CD8-positive, alpha-beta memory T cell (primary cell): ENCODE results near the gene MCL1. TPM values are rescaled to one million over a fixed set of nuclear protein-coding genes. Genes with fewer than 3 reads are reported as not detected.

Source experiments
- CTCF ChIA-PET: fragments of 350-600 bp; sonication (Branson Sonifier 250); formaldehyde crosslinking; loops from one replicate; lab custom pipeline; 2021; ENCODE audit warnings: antibody characterized with exemption; lab: Charles Lee
- POLR2A ChIA-PET: fragments of 350-600 bp; sonication (Branson Sonifier 250); formaldehyde crosslinking; loops from one replicate; lab custom pipeline; 2021; ENCODE audit warnings: antibody characterized with exemption; lab: Charles Lee
- DNase-seq, 5 donors: peaks; one replicate each; pipeline versions ENCODE4 v3.0.0 to v3.0.0-alpha.2; 2020 to 2022; ENCODE audit warnings: mixed read lengths in 1 of 5
- H3K27ac ChIP-seq: one replicate; pipeline ENCODE4 v1.7.0; 2013; ENCODE audit warnings: low read depth, mild to moderate bottlenecking, low read length, moderate library complexity
- H3K27me3 ChIP-seq: 2 replicates; pipeline ENCODE4 v1.7.0; 2013; ENCODE audit warnings: low read length, mild to moderate bottlenecking; ENCODE audit not compliant: insufficient read depth, poor library complexity, severe bottlenecking
- H3K36me3 ChIP-seq: 2 replicates; pipeline ENCODE4 v1.7.0; 2013; ENCODE audit warnings: mild to moderate bottlenecking, low read length, moderate library complexity; ENCODE audit not compliant: insufficient read depth
- H3K4me1 ChIP-seq: 2 replicates; pipeline ENCODE4 v1.7.0; 2013; ENCODE audit warnings: mild to moderate bottlenecking, low read length, moderate library complexity; ENCODE audit not compliant: insufficient read depth
- H3K4me3 ChIP-seq: 2 replicates; pipeline ENCODE4 v1.7.0; 2013; ENCODE audit warnings: mild to moderate bottlenecking, low read length
- H3K9me3 ChIP-seq: 2 replicates; pipeline ENCODE4 v1.7.0; 2013; ENCODE audit warnings: mild to moderate bottlenecking, low read length
- H3K27ac Mint-ChIP-seq, 8 donors: one replicate each; pipeline ENCODE4 v1.8.0; 2020 to 2021; ENCODE audit warnings: mixed read lengths in 8 of 8, mild to moderate bottlenecking in 6 of 8, inconsistent platforms in 3 of 8, moderate library complexity in 3 of 8
- H3K27me3 Mint-ChIP-seq, 2 donors: one replicate each; pipeline ENCODE4 v1.8.0; 2020 to 2021; ENCODE audit warnings: mixed read lengths in 2 of 2, mild to moderate bottlenecking in 1 of 2, moderate library complexity in 1 of 2
- H3K36me3 Mint-ChIP-seq, 3 donors: one replicate each; pipeline ENCODE4 v1.8.0; 2020 to 2021; ENCODE audit warnings: mixed read lengths in 3 of 3, inconsistent platforms in 1 of 3, mild to moderate bottlenecking in 1 of 3
- H3K4me1 Mint-ChIP-seq, 3 donors: one replicate each; pipeline ENCODE4 v1.8.0; 2020 to 2021; ENCODE audit warnings: mixed read lengths in 3 of 3, inconsistent platforms in 1 of 3, mild to moderate bottlenecking in 1 of 3
- H3K4me3 Mint-ChIP-seq, 7 donors: one replicate each; pipeline ENCODE4 v1.8.0; 2020 to 2021; ENCODE audit warnings: mixed read lengths in 7 of 7, mild to moderate bottlenecking in 6 of 7, moderate library complexity in 4 of 7, inconsistent platforms in 2 of 7
- H3K9me3 Mint-ChIP-seq, 5 donors: one replicate each; pipeline ENCODE4 v1.8.0; 2020 to 2022; ENCODE audit warnings: mixed read lengths in 5 of 5, mild to moderate bottlenecking in 3 of 5, moderate library complexity in 2 of 5, inconsistent platforms in 1 of 5
- polyA plus RNA-seq: library from polyadenylated mRNA; unstranded; fragments of 300-500 nt; fragmentation: Illumina TruSeq; gene quantifications from one replicate; pipeline ENCODE4 v1.2.3, GENCODE V29; 2021
- total RNA-seq, 2 experiments: library from RNA; stranded (reverse); gene quantifications; one replicate each; pipeline ENCODE4 v1.2.3, GENCODE V29; 2021

Gene MCL1
- total and polyA plus RNA-seq, 3 experiments from 2014 or later = 168 to 216 (median 211) TPM

GRCh38 chr1:150559656-150560010, 19.8 kb downstream of the MCL1 start:
- no peak overlapping the region for H3K4me3 ChIP-seq
- no peaks in the 10 kb centered on the region for H3K36me3 ChIP-seq
- H3K27me3 ChIP-seq = no peaks in the 10 kb centered on the region
- POLR2A ChIA-PET = interaction anchor here (3.1 to 11.0 kb wide), 4 partner anchors 10 to 70 kb away, joined by 15 to 486 read pairs (median 46); partner anchors contain the start of genes ADAMTSL4, ENSA and MCL1
- no peaks in the 10 kb centered on the region for H3K9me3 ChIP-seq
- Mint-ChIP-seq H3K9me3 (no peaks in the 10 kb centered on the region), H3K27me3 (peaks cover 0 to 3% of the 10 kb centered on the region in 2 donors), H3K27ac (peak overlapping the region in 5 of 8 donors; percentile 96 to 99 (median 98)), H3K4me3 (peak overlapping the region in 4 of 7 donors; percentile 85 to 97 (median 96)), H3K4me1 (peaks cover 43 to 53% (median 44%) of the 10 kb centered on the region in 3 donors), H3K36me3 (peaks cover 0 to 14% (median 4%) of the 10 kb centered on the region in 3 donors)
- no peak for DNase-seq
- H3K4me1 ChIP-seq = peaks cover 41% of the 10 kb centered on the region
- CTCF ChIA-PET = interaction anchor here (0.6 to 9.1 kb wide), 18 partner anchors 9 to 446 kb away, joined by 3 to 325 read pairs (median 6); partner anchors contain the start of genes ADAMTSL4, ENSA, GOLPH3L and MCL1
- H3K27ac ChIP-seq = no peak overlapping the region

GRCh38 chr1:150558761-150559655, 20.4 kb downstream of the MCL1 start:
- CTCF ChIA-PET = interaction anchor here (0.6 to 9.1 kb wide), 16 partner anchors 9 to 447 kb away, joined by 3 to 325 read pairs (median 6); partner anchors contain the start of genes ADAMTSL4, ENSA, GOLPH3L and MCL1
- Histone ChIP-seq H3K36me3 (no peaks in the 10 kb centered on the region), H3K27me3 (no peaks in the 10 kb centered on the region), H3K9me3 (no peaks in the 10 kb centered on the region), H3K4me1 (peaks cover 35% of the 10 kb centered on the region), H3K27ac (no peak overlapping the region), H3K4me3 (no peak overlapping the region)
- H3K9me3 Mint-ChIP-seq = no peaks in the 10 kb centered on the region
- POLR2A ChIA-PET = interaction anchor here (3.1 to 11.0 kb wide), 4 partner anchors 9 to 70 kb away, joined by 15 to 486 read pairs (median 46); partner anchors contain the start of genes ADAMTSL4, ENSA and MCL1
- peaks cover 0 to 14% (median 4%) of the 10 kb centered on the region in 3 donors for H3K36me3 Mint-ChIP-seq
- peaks cover 37 to 47% (median 40%) of the 10 kb centered on the region in 3 donors for H3K4me1 Mint-ChIP-seq
- H3K27ac Mint-ChIP-seq = no peak overlapping the region
- no peak for DNase-seq
- peaks cover 0 to 3% of the 10 kb centered on the region in 2 donors for H3K27me3 Mint-ChIP-seq
- H3K4me3 Mint-ChIP-seq = peak overlapping the region in 1 of 7 donors; percentile 70

- Mint-ChIP-seq H3K27ac (no peak overlapping the region), H3K27me3 (peaks cover 0 to 3% of the 10 kb centered on the region in 2 donors), H3K9me3 (no peaks in the 10 kb centered on the region), H3K36me3 (peaks cover 0 to 14% (median 4%) of the 10 kb centered on the region in 3 donors), H3K4me1 (peaks cover 30 to 40% (median 32%) of the 10 kb centered on the region in 3 donors), H3K4me3 (no peak overlapping the region)
- Histone ChIP-seq H3K4me3 (no peak overlapping the region), H3K9me3 (no peaks in the 10 kb centered on the region), H3K27me3 (no peaks in the 10 kb centered on the region), H3K4me1 (peaks cover 28% of the 10 kb centered on the region), H3K36me3 (no peaks in the 10 kb centered on the region), H3K27ac (no peak overlapping the region)
- POLR2A ChIA-PET = interaction anchor here (11.0 kb wide), 1 partner anchor 18 kb away, joined by 486 read pairs; the partner anchor contains the start of gene MCL1
- no peak for DNase-seq
- CTCF ChIA-PET = interaction anchor here (1.8 to 9.1 kb wide), 6 partner anchors 8 to 69 kb away, joined by 4 to 325 read pairs (median 58); partner anchors contain the start of genes ADAMTSL4, ENSA and MCL1
Measured at GRCh38 chr1:150558303-150558704, 21.1 kb downstream of the MCL1 start.

GRCh38 chr1:150557813-150558212, 21.6 kb downstream of the MCL1 start:
- H3K9me3 ChIP-seq = no peaks in the 10 kb centered on the region
- H3K27me3 Mint-ChIP-seq = peaks cover 0 to 3% of the 10 kb centered on the region in 2 donors
- H3K4me1 Mint-ChIP-seq = peaks cover 25 to 35% (median 28%) of the 10 kb centered on the region in 3 donors
- no peak for DNase-seq
- no peaks in the 10 kb centered on the region for H3K27me3 ChIP-seq
- no peak overlapping the region for H3K27ac Mint-ChIP-seq
- H3K36me3 ChIP-seq = no peaks in the 10 kb centered on the region
- peaks cover 0 to 14% (median 4%) of the 10 kb centered on the region in 3 donors for H3K36me3 Mint-ChIP-seq
- H3K4me3 ChIP-seq = no peak overlapping the region
- no peaks in the 10 kb centered on the region for H3K9me3 Mint-ChIP-seq
- ChIA-PET CTCF (interaction anchor here (1.8 to 9.1 kb wide), 5 partner anchors 8 to 70 kb away, joined by 4 to 325 read pairs (median 77); partner anchors contain the start of genes ADAMTSL4, ENSA and MCL1), POLR2A (interaction anchor here (11.0 kb wide), 1 partner anchor 18 kb away, joined by 486 read pairs; the partner anchor contains the start of gene MCL1)
- H3K4me3 Mint-ChIP-seq = no peak overlapping the region
- H3K27ac ChIP-seq = no peak overlapping the region
- H3K4me1 ChIP-seq = peaks cover 23% of the 10 kb centered on the region

GRCh38 chr1:150557065-150557600, 22.3 kb downstream of the MCL1 start:
- no peaks in the 10 kb centered on the region for H3K27me3 ChIP-seq
- Mint-ChIP-seq H3K4me1 (peaks cover 20 to 33% (median 25%) of the 10 kb centered on the region in 3 donors), H3K9me3 (no peaks in the 10 kb centered on the region), H3K36me3 (peaks cover 0 to 13% (median 4%) of the 10 kb centered on the region in 3 donors), H3K4me3 (no peak overlapping the region), H3K27me3 (peaks cover 0 to 3% of the 10 kb centered on the region in 2 donors), H3K27ac (no peak overlapping the region)
- no peak overlapping the region for H3K27ac ChIP-seq
- DNase-seq = no peak
- CTCF ChIA-PET = interaction anchor here (1.8 to 8.7 kb wide), 3 partner anchors 7 to 62 kb away, joined by 4 to 244 read pairs (median 40); partner anchors contain the start of gene ADAMTSL4
- no peak overlapping the region for H3K4me3 ChIP-seq
- H3K36me3 ChIP-seq = no peaks in the 10 kb centered on the region
- no peaks in the 10 kb centered on the region for H3K9me3 ChIP-seq
- H3K4me1 ChIP-seq = peaks cover 16% of the 10 kb centered on the region
- POLR2A ChIA-PET = no interaction called here

DNA sequence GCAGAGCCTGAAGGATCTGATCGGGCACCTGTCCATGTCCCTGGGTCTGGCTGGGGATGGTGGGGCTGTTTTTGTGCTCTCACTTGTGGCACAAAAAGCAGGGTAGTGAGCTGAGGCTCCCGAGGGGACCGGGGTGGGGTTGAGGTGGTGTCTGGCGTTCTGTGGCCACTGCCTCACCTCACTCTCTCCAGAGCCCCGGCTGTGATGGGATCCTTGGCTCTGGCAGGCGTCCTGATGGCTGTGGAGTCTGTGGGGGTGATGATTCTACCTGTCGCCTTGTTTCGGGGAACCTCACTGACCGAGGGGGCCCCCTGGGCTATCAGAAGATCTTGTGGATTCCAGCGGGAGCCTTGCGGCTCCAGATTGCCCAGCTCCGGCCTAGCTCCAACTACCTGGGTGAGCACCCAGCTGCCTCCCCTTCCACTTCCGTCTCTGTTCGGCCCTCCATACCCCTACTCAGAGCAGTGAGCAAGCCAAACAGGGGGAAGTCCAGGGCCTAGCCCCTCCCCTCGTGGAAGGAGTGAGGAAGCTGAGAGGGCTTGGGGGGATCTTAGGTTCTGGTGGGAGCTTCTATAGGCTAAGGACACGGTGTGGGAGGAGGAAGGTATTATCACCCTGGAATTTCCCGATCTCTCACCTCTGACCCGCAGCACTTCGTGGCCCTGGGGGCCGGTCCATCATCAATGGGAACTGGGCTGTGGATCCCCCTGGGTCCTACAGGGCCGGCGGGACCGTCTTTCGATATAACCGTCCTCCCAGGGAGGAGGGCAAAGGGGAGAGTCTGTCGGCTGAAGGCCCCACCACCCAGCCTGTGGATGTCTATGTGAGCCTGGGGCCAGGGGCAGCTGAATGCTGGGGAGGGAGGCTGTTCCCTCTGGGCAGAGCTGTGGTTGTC, 23.2 kb downstream of the MCL1 start:
- Histone ChIP-seq H3K9me3 (no peaks in the 10 kb centered on the region), H3K36me3 (no peaks in the 10 kb centered on the region), H3K27ac (no peak overlapping the region), H3K4me3 (no peak overlapping the region), H3K27me3 (no peaks in the 10 kb centered on the region), H3K4me1 (peaks cover 17% of the 10 kb centered on the region)
- H3K4me1 Mint-ChIP-seq = peaks cover 22 to 36% (median 24%) of the 10 kb centered on the region in 3 donors
- H3K4me3 Mint-ChIP-seq = peak overlapping the region in 2 of 7 donors; percentile 50 to 66
- no peaks in the 10 kb centered on the region for H3K9me3 Mint-ChIP-seq
- no peak for DNase-seq
- H3K27ac Mint-ChIP-seq = peak overlapping the region in 2 of 8 donors; percentile 1 to 33
- peaks cover 0 to 3% of the 10 kb centered on the region in 2 donors for H3K27me3 Mint-ChIP-seq
- POLR2A ChIA-PET = no interaction called here
- CTCF ChIA-PET = interaction anchor here (1.0 to 1.3 kb wide), 2 partner anchors 22 to 37 kb away, joined by 3 to 4 read pairs; no protein-coding TSS in a partner anchor
- H3K36me3 Mint-ChIP-seq = peaks cover 0 to 11% (median 4%) of the 10 kb centered on the region in 3 donors
